HPDE6-E6E7 (cell line): Measurements from ENCODE around the gene ABHD12B.
A peak's percentile ranks its signal among the peaks of the same experiment; 100 is the strongest.

Experiments used
- DNase-seq: peaks from one replicate; pipeline ENCODE4 v3.0.0; 2011; ENCODE audit warnings: missing footprints; ENCODE audit errors: extremely low spot score

The ABHD12B gene

GRCh38 chr14:50871914-50872732 lies at the start of gene ABHD12B:
TSS of gene ABHD12B (plus strand) at chr14:50872053. CDS start at chr14:50872175, 122 bp downstream.
- DNase-seq: no peak

GRCh38 chr14:50822501-50823042 lies 49.3 kb upstream of the ABHD12B start:
- no peak for DNase-seq

GRCh38 chr14:50823051-50823761 lies 48.6 kb upstream of the ABHD12B start:
- no peak for DNase-seq

GRCh38 chr14:50823762-50824636 lies 47.9 kb upstream of the ABHD12B start:
- DNase-seq: no peak

- DNase-seq: no peak
Observed at GRCh38 chr14:50825307-50825706, 46.5 kb upstream of the ABHD12B start.

GRCh38 chr14:50826681-50827080 lies 45.2 kb upstream of the ABHD12B start:
- no peak for DNase-seq

- DNase-seq: no peak
Observed at GRCh38 chr14:50828721-50829488, 42.9 kb upstream of the ABHD12B start.

GRCh38 chr14:50829489-50830043 lies 42.3 kb upstream of the ABHD12B start:
- DNase-seq: no peak

GRCh38 chr14:50830044-50830931 lies 41.6 kb upstream of the ABHD12B start:
- DNase-seq: no peak

- peak; percentile 66 for DNase-seq
Observed at GRCh38 chr14:50830932-50831725, 40.7 kb upstream of the ABHD12B start, which contains the start of gene NIN. TSS of gene NIN (minus strand) at chr14:50831162. CDS start at chr14:50822056, 9,106 bp downstream.

- DNase-seq: no peak
Observed at GRCh38 chr14:50831726-50832168, 40.1 kb upstream of the ABHD12B start.

GRCh38 chr14:50832935-50833630 lies 38.8 kb upstream of the ABHD12B start:
- DNase-seq: no peak

GRCh38 chr14:50834802-50835276 lies 37.0 kb upstream of the ABHD12B start:
- no peak for DNase-seq

- no peak for DNase-seq
Observed at GRCh38 chr14:50835280-50835679, 36.6 kb upstream of the ABHD12B start.

GRCh38 chr14:50836515-50836914 lies 35.3 kb upstream of the ABHD12B start:
- DNase-seq: no peak

GRCh38 chr14:50837271-50837670 lies 34.6 kb upstream of the ABHD12B start:
- no peak for DNase-seq

GRCh38 chr14:50837850-50838470 lies 33.9 kb upstream of the ABHD12B start:
- no peak for DNase-seq
